Uterus (tissue), 2 donors: Measurements from ENCODE around the gene ENHO.

Source experiments
- POLR2A ChIP-seq, 2 donors: fragments of 450-650 bp; IDR thresholded peaks; one replicate each; pipeline ENCODE4 v1.6.1; 2016; ENCODE audit warnings: antibody characterized with exemption in 2 of 2, mild to moderate bottlenecking in 1 of 2, moderate library complexity in 1 of 2
- TF ChIP-seq, protein P1 (sequence below), 4 experiments: fragments of 200-600 bp in 2 of 4; fragments of 450-650 bp in 2 of 4; sonication (generic) in 2 of 4; IDR thresholded peaks; one replicate each; pipeline ENCODE4 v1.5.1; 2016 to 2019; ENCODE audit warnings: antibody characterized with exemption in 4 of 4, mild to moderate bottlenecking in 2 of 4, moderate library complexity in 1 of 4

DNA sequence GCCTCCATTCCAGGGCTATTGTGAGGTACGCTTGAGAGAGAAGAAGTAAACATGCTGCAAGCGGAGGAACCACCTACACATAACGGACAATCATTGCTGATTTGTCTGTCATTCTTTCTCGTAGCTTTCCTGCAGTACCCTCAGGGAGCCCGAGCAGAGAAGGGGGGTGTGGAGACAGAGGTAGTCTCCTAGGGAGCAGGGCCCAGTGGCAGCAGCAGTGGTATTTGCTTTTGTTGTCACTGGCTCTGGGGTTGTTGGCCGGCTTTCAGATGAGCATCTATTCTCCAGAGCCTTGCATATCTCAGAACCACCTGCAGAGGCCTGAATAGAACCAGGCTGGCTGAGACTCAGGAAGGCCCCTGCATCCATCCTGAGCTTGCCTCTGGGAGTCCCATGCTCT is 19.9 kb downstream of the ENHO start:
- TF ChIP-seq, protein P1, sequence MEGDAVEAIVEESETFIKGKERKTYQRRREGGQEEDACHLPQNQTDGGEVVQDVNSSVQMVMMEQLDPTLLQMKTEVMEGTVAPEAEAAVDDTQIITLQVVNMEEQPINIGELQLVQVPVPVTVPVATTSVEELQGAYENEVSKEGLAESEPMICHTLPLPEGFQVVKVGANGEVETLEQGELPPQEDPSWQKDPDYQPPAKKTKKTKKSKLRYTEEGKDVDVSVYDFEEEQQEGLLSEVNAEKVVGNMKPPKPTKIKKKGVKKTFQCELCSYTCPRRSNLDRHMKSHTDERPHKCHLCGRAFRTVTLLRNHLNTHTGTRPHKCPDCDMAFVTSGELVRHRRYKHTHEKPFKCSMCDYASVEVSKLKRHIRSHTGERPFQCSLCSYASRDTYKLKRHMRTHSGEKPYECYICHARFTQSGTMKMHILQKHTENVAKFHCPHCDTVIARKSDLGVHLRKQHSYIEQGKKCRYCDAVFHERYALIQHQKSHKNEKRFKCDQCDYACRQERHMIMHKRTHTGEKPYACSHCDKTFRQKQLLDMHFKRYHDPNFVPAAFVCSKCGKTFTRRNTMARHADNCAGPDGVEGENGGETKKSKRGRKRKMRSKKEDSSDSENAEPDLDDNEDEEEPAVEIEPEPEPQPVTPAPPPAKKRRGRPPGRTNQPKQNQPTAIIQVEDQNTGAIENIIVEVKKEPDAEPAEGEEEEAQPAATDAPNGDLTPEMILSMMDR (IDR thresholded peaks at IDR 0.05), result no peak
- no peak for TF ChIP-seq POLR2A (IDR thresholded peaks at IDR 0.05)
